ENCODE measurements around the gene BRMS1.
"Not testable (repeated sequence)": the region's sequence is repeated elsewhere in the genome, so short reads cannot be mapped to it uniquely, and the experiment has no call there.

The BRMS1 gene

GRCh38 chr11:66322732-66323427, 22.0 kb downstream of the BRMS1 start:
- H3K9me3 ChIP-seq (ENCODE audit: low read depth, low read length): no peaks in the 10 kb centered on the region
- H3K9ac ChIP-seq (ENCODE audit: insufficient read length): no peak overlapping the region
- DNase-seq (ENCODE audit: low read depth, low spot score): no peak
- H3K36me3 ChIP-seq (ENCODE audit: insufficient read depth, low read length): no peaks in the 10 kb centered on the region
- no peak for TF ChIP-seq POLR2AphosphoS5 (IDR thresholded peaks at IDR 0.05; ENCODE audit: borderline replicate concordance, low read depth, low read length)
- no peak overlapping the region for H3K4me3 ChIP-seq
- H3K27ac ChIP-seq: no peak overlapping the region

GRCh38 chr11:66321606-66322005, 23.3 kb downstream of the BRMS1 start:
- no peak overlapping the region for H3K27ac ChIP-seq

GRCh38 chr11:66320748-66321147, 24.2 kb downstream of the BRMS1 start:
- not testable (repeated sequence) for H3K36me3 ChIP-seq (ENCODE audit: insufficient read depth, low read length); DNase-seq (ENCODE audit: low read depth, low spot score); H3K9ac ChIP-seq (ENCODE audit: insufficient read length); H3K4me3 ChIP-seq; H3K27ac ChIP-seq; H3K9me3 ChIP-seq (ENCODE audit: low read depth, low read length)

More at GRCh38 chr11:66321606-66322005, 23.3 kb downstream of the BRMS1 start:
- Histone ChIP-seq H3K36me3 (ENCODE audit: insufficient read depth, low read length) (no peaks in the 10 kb centered on the region), H3K9ac (ENCODE audit: insufficient read length) (no peak overlapping the region), H3K4me3 (no peak overlapping the region), H3K9me3 (ENCODE audit: low read depth, low read length) (no peaks in the 10 kb centered on the region)
- no peak for DNase-seq (ENCODE audit: low read depth, low spot score)
- TF ChIP-seq EZH2 (IDR thresholded peaks at IDR 0.05): no peak
- no peak for TF ChIP-seq POLR2AphosphoS5 (IDR thresholded peaks at IDR 0.05; ENCODE audit: borderline replicate concordance, low read depth, low read length)
- no peak for TF ChIP-seq FOXP2 (optimal IDR thresholded peaks at IDR 0.05; ENCODE audit: control extremely low read depth, extremely low read length, insufficient read depth)

- H3K27ac ChIP-seq; H3K9me3 ChIP-seq (ENCODE audit: low read depth, low read length); H3K36me3 ChIP-seq (ENCODE audit: insufficient read depth, low read length); H3K4me3 ChIP-seq; DNase-seq (ENCODE audit: low read depth, low spot score); H3K9ac ChIP-seq (ENCODE audit: insufficient read length): not testable (repeated sequence)
Measured at GRCh38 chr11:66320289-66320688, 24.6 kb downstream of the BRMS1 start.

- no peak for TF ChIP-seq EZH2 (IDR thresholded peaks at IDR 0.05)
- no peak for TF ChIP-seq FOXP2 (optimal IDR thresholded peaks at IDR 0.05; ENCODE audit: control extremely low read depth, extremely low read length, insufficient read depth)
- no peak for TF ChIP-seq POLR2AphosphoS5 (IDR thresholded peaks at IDR 0.05; ENCODE audit: borderline replicate concordance, low read depth, low read length)
- DNase-seq (ENCODE audit: low read depth, low spot score): no peak
- H3K36me3 ChIP-seq (ENCODE audit: insufficient read depth, low read length): no peaks in the 10 kb centered on the region
- peak overlapping the region; percentile 86 for H3K4me3 ChIP-seq
- H3K27ac ChIP-seq: peak overlapping the region; percentile 100
- H3K9me3 ChIP-seq (ENCODE audit: low read depth, low read length): no peaks in the 10 kb centered on the region
- peak overlapping the region; percentile 83 for H3K9ac ChIP-seq (ENCODE audit: insufficient read length)
Measured at GRCh38 chr11:66318600-66318970, 26.3 kb downstream of the BRMS1 start.

GRCh38 chr11:66317723-66318599, 26.9 kb downstream of the BRMS1 start:
- no peaks in the 10 kb centered on the region for H3K36me3 ChIP-seq (ENCODE audit: insufficient read depth, low read length)
- peak; percentile 97 for DNase-seq (ENCODE audit: low read depth, low spot score)
- peak overlapping the region; percentile 86 for H3K4me3 ChIP-seq
- H3K9ac ChIP-seq (ENCODE audit: insufficient read length): peak overlapping the region; percentile 83
- peak; percentile 78 for TF ChIP-seq POLR2AphosphoS5 (IDR thresholded peaks at IDR 0.05; ENCODE audit: borderline replicate concordance, low read depth, low read length)
- no peak for TF ChIP-seq FOXP2 (optimal IDR thresholded peaks at IDR 0.05; ENCODE audit: control extremely low read depth, extremely low read length, insufficient read depth)
- H3K9me3 ChIP-seq (ENCODE audit: low read depth, low read length): no peaks in the 10 kb centered on the region
- peak overlapping the region; percentile 100 for H3K27ac ChIP-seq

GRCh38 chr11:66317322-66317722, 27.6 kb downstream of the BRMS1 start:
- no peak for DNase-seq (ENCODE audit: low read depth, low spot score)
- H3K27ac ChIP-seq: peak overlapping the region; percentile 100

GRCh38 chr11:66316849-66317251, 28.1 kb downstream of the BRMS1 start, which contains the start of gene CD248:
TSS of gene CD248 (minus strand) at chr11:66317044. CDS start at chr11:66317027, 17 bp downstream.
- H3K36me3 ChIP-seq (ENCODE audit: insufficient read depth, low read length): no peaks in the 10 kb centered on the region
- H3K9me3 ChIP-seq (ENCODE audit: low read depth, low read length): no peaks in the 10 kb centered on the region
- H3K27ac ChIP-seq: peak within 1 kb of the TSS; percentile 100
- H3K9ac ChIP-seq (ENCODE audit: insufficient read length): peak within 1 kb of the TSS; percentile 83
- peak within 1 kb of the TSS; percentile 86 for H3K4me3 ChIP-seq
- TF ChIP-seq EZH2 (IDR thresholded peaks at IDR 0.05): no peak
- TF ChIP-seq FOXP2 (optimal IDR thresholded peaks at IDR 0.05; ENCODE audit: control extremely low read depth, extremely low read length, insufficient read depth): no peak
- peak; percentile 85 for TF ChIP-seq POLR2AphosphoS5 (IDR thresholded peaks at IDR 0.05; ENCODE audit: borderline replicate concordance, low read depth, low read length)
- DNase-seq (ENCODE audit: low read depth, low spot score): no peak

More at GRCh38 chr11:66317322-66317722, 27.6 kb downstream of the BRMS1 start:
- TF ChIP-seq POLR2AphosphoS5 (IDR thresholded peaks at IDR 0.05; ENCODE audit: borderline replicate concordance, low read depth, low read length): no peak; the same call in 1 of the 2 replicates
- no peak for TF ChIP-seq FOXP2 (optimal IDR thresholded peaks at IDR 0.05; ENCODE audit: control extremely low read depth, extremely low read length, insufficient read depth)
- no peak for TF ChIP-seq EZH2 (IDR thresholded peaks at IDR 0.05)
- peak overlapping the region; percentile 86 for H3K4me3 ChIP-seq
- H3K9ac ChIP-seq (ENCODE audit: insufficient read length): peak overlapping the region; percentile 83
- H3K9me3 ChIP-seq (ENCODE audit: low read depth, low read length): no peaks in the 10 kb centered on the region
- H3K36me3 ChIP-seq (ENCODE audit: insufficient read depth, low read length): no peaks in the 10 kb centered on the region

Measured in SK-N-MC (cell line).